Hindlimb muscle (tissue), 1 donor: ENCODE measurements around the gene LSM14A. TPM values are rescaled to one million over a fixed set of nuclear protein-coding genes. Genes with fewer than 3 reads are reported as not detected.
"Not testable (repeated sequence)": the region's sequence is repeated elsewhere in the genome, so short reads cannot be mapped to it uniquely, and the experiment has no call there.

Experiments
- DNase-seq: peaks from one replicate; pipeline ENCODE4 v3.0.0-alpha.2; 2013
- polyA plus RNA-seq: library from polyadenylated mRNA; unstranded; fragments of 120-200 nt; gene quantifications from one replicate; pipeline ENCODE4 v1.2.1, GENCODE V29; 2013; ENCODE audit not compliant: insufficient read length

LSM14A gene
- polyA plus RNA-seq, 1 donor: 83.6 TPM

GRCh38 chr19:34232566-34233481 lies 60.5 kb downstream of the LSM14A start:
- DNase-seq: no peak

GRCh38 chr19:34235425-34235940 lies 63.2 kb downstream of the LSM14A start:
- DNase-seq: no peak

GRCh38 chr19:34236035-34236987 lies 64.0 kb downstream of the LSM14A start:
- DNase-seq: no peak

GRCh38 chr19:34237283-34237682 lies 65.0 kb downstream of the LSM14A start:
- no peak for DNase-seq

GRCh38 chr19:34237939-34238338 lies 65.6 kb downstream of the LSM14A start:
- no peak for DNase-seq

GRCh38 chr19:34241513-34242337 lies 69.4 kb downstream of the LSM14A start:
- DNase-seq: no peak

GRCh38 chr19:34243138-34243875 lies 71.0 kb downstream of the LSM14A start:
- DNase-seq: not testable (repeated sequence)

GRCh38 chr19:34243876-34244578 lies 71.7 kb downstream of the LSM14A start:
- no peak for DNase-seq

GRCh38 chr19:34244611-34245299 lies 72.5 kb downstream of the LSM14A start:
- DNase-seq: no peak

GRCh38 chr19:34246340-34246739 lies 74.0 kb downstream of the LSM14A start:
- DNase-seq: no peak

- DNase-seq: no peak
Observed at GRCh38 chr19:34248941-34249340, 76.6 kb downstream of the LSM14A start.

GRCh38 chr19:34253167-34253566 lies 80.9 kb downstream of the LSM14A start:
- DNase-seq: not testable (repeated sequence)

- DNase-seq: not testable (repeated sequence)
Observed at GRCh38 chr19:34253681-34254045, 81.4 kb downstream of the LSM14A start.

GRCh38 chr19:34254046-34254697 lies 81.9 kb downstream of the LSM14A start, which contains the start of gene GARRE1:
Gene GARRE1 (plus strand): TSS chr19:34254554. CDS start chr19:34300474, 45,920 bp downstream.
- peak; percentile 87 for DNase-seq

GRCh38 chr19:34254698-34255432 lies 82.6 kb downstream of the LSM14A start:
- peak; percentile 57 for DNase-seq

- no peak for DNase-seq
Observed at GRCh38 chr19:34255546-34255945, 83.2 kb downstream of the LSM14A start.

- no peak for DNase-seq
Observed at GRCh38 chr19:34256835-34257558, 84.7 kb downstream of the LSM14A start.

- DNase-seq: no peak
Observed at GRCh38 chr19:34257559-34257924, 85.2 kb downstream of the LSM14A start.
